CD4-positive, alpha-beta T cell treated with Interleukin-12 subunit alpha and Interleukin-12 subunit beta, for 1 hour (primary cell): ENCODE data around the gene EML4.
"Not testable (repeated sequence)": the region's sequence is repeated elsewhere in the genome, so short reads cannot be mapped to it uniquely, and the experiment has no call there.

Experiments
- DNase-seq: peaks from one replicate; pipeline ENCODE4 v3.0.0-alpha.2; 2020

EML4 gene

DNA sequence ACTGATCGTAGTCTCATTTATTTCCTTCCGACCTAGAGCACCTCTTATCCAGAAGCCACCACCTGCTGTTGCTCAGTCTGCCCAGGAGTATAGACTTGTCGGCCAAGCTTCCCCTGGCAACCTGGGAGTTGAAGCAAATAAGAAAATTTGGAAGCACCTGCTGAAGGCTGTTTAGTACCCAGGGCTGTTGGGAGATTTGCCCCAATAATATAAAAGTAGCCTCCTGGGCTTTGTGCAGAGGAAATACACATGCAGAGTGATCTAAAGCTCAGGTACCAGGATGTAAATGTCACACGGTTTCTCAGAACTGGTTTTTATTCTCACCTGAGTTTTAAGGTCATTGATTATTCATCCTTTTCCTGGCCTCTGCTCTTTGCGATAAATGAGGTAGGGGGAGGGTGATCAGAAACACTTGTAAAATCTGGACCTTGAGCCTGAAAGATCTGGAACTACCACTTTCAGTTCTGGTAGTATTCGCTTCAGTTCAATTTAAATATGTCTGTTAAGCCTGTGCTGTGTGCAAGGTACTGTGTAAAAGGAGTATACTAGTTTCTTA lies 192.7 kb downstream of the EML4 start:
- no peak for DNase-seq

DNA sequence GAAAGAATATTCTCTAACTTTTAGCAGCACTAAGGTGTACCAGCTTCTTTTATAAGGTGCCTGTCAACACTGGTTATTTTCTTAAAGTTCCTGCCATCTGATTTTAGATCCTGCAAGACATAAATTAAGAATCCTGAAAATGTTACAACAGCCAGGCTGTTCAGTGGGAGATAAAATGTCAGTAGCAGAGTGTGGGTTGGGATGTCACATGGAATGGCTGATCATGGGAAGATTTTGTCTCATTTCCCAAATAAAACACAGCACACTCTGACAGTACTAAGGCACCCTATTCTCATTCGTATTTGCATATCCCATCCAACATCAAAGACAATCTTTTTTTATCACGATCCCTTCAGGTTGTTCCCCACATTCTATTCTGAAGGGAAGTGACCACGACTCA lies 194.3 kb downstream of the EML4 start:
- DNase-seq, result no peak

DNA sequence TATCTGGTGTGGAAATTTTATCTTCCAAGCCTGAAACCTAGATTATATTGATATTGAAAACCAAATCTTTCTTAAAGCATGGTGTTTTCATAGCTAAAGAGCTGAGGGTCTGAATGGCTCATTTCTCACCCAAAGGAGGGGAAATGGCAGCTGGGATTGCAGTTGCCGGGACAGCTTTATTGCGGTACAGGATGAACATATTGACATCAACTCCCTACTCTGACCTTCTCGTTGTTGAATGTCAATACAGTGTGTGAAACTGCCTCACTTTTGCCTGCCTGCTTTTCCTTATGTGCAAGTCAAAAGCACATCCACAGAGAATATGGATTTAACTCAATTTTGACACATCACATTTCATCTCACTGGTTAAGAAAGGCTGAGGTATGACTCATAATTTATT lies 195.5 kb downstream of the EML4 start:
- DNase-seq, result no peak

GRCh38 chr2:42366411-42366810 lies 197.3 kb downstream of the EML4 start:
- DNase-seq, result no peak

GRCh38 chr2:42367835-42368234 lies 198.7 kb downstream of the EML4 start:
- no peak for DNase-seq

DNA sequence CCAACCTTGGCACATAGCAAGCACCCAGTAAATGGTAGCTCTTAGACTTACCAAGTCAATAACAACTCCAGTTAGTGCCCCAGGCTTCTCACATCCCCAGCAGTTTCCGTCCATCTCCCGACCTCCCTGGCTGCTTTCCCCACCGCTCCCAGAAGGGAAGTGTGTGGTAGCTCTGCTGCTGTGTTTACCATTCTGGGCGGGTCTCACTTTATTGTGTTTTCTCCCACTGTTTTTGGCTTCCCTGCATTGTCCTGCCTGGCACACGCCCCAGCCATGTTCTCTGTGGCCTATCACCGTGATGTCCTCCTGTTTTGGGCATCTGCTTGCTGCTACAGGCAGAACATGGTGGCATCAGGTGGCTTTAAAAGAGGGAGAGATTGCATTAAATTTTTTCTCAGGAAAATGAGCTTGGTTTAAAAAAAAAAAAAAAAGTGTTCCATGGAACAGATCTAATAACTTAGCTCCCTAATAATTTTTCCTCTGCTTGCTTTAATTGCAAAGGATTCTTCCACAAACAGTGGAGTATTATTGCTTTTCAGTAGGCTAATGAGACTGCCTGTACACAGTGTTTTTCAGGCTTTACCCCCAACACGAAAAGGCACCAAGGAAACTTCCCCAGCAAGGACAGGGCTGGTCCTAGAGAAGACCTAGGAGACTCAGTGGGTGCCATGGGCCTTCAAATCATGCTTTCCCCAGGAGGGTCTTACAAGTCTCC lies 199.8 kb downstream of the EML4 start:
- DNase-seq, result no peak

DNA sequence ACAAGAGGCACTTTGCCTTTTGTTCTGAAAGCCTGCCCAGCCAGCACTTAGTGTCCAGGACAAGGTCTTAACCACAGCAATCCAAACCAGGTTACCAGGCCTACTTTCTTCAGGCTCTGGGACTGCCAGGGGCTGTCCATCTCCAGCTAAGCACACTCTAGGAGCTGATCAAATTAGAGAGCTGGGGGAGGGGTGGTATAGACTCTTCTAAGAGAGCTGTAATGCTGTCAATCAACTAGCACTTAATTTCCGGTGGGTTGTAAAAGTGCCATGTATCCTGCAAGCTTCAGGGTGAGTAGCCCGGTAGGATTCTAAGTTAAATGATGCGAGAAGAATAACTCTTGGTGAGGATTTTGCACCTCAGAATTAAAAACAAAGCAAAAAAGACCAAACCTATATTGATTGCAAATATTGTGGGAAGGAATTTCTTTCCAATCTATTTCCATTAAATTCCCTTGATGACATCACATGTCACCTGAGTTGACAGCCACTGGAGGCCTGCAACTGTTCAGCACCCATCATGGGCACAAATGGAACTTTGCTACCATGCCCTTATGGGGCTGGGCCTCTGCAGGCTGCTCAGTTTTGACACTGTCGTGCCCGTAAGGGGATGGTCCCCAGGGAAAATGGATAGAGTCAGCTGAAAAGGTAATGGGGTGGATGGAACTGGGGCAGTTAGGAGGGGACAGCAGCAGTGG lies 200.5 kb downstream of the EML4 start:
- no peak for DNase-seq

DNA sequence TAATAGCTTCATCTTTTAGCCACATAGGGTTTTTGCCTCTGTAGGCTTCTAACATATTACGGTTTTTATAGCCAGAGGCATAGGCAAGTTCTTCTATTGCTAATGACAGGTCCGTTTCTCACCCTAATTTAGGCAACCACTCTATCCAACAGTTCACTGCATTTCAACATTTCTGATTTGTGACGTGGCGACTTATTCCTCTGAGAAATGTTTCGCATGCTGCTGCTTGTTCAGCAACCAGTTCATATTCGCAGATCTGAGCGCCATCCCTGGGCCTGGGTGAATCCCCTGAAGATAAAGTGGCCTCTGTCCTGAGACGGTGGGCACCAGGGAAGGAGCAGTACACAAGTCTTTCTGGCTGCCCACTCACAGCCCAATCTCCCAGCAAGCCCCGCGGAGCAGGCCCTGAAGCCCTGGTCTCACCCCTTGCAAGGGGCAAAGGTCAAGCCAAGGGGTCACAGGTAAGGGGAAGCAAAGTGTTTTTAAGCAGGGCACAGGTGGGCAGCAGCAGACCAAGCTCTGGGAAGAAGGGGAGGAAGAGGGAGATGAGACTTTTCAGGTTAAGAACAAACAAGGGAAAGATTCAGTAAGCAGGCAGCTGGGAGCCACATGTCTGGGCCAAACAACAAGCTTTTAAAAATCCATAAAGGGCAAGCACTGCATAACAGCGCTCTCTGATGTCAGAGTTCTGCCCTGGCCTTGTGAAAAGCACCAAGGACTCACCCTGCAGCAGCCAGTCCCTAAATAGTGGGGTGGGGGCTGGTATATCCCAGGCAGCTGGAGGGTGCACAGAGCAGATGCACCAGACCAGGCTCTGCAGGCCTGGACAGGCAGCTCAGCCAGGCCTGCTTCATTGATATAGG lies 202.7 kb downstream of the EML4 start:
- no peak for DNase-seq

DNA sequence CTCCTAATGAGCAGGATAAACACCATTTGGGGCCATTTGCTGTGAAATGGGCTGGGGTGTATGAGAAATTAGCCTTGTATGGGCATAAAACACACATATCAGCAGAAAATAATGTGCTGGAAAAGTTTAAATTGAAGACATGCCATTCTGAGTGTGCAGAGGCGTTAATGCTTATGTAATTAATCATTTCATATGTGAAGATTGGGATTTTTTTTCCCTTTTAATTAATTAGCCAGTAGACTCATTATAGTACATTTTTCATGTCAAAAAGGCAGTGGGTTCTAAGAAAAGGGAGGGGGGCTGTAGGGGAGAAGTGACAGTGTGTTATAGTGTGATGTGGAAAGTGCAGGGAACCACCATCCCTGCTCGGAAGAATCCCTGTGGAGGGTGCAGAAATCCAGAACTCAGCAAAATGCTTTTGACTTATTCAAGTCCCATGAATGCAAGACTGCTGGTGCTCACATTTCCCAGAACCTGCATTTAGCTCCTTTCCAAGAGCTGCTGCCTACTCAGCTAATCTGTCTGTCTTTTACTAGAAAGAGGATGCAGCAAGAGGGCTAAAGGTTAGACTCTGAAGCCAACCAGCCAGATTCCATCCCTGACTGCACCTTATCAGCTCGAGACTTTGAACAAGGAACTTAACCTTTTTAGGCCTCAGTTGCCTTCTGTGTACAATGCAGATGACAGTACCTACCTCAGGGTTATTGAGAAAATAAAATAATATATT lies 203.5 kb downstream of the EML4 start:
- no peak for DNase-seq

DNA sequence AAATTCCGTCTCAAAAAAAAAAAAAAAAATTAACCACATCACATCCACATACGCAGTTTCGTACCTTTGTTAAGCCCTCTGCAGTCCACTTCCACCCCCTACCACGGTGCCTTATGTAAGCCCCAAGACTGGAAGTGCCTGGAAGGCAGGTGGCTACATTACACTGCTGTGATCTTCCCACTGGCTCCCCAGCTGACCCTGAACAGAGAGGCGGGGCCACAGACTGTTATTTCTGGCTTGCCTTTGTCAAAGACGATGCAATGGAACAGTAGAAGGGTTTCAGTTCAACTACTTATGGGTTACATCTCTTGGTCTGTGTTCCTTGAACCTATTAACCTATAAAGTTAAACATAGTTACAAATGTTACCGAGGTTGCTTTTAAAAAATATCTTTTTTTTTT lies 207.6 kb downstream of the EML4 start:
- no peak for DNase-seq

DNA sequence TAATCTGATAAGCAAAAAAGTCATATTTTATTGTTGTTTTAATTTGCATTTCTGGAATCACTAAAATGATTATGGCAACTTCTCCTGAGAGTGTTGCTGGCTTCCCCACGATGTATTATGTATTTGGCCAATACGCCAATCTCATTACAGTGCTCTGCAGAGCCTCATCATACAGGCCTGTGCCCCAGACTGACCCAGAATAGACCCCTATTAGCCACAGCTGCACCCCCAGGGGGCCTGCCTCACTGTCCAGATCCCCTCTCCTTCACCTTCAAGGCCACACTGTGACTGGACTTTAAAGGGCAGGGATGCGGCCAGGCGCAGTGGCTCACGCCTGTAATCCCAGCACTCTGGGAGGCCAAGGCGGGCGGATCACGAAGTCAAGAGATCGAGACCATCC lies 209.3 kb downstream of the EML4 start:
- no peak for DNase-seq

DNA sequence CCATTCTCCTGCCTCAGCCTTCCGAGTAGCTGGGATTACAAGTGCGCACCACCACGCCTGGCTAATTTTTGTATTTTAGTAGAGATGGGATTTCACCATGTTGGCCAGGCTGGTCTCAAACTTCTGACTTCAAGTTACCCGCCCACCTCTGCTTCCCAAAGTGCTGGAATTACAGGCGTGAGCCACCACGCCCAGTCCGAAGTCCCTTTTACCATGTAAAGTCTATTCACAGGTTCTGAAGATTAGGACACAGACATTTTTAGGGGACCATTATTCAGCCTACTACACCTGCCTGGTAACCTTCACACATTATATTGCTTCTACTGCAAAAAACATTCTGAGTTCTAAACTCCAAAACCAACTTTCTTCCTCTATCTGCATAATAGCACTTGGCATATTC lies 210.9 kb downstream of the EML4 start:
- DNase-seq, result not testable (repeated sequence)

DNA sequence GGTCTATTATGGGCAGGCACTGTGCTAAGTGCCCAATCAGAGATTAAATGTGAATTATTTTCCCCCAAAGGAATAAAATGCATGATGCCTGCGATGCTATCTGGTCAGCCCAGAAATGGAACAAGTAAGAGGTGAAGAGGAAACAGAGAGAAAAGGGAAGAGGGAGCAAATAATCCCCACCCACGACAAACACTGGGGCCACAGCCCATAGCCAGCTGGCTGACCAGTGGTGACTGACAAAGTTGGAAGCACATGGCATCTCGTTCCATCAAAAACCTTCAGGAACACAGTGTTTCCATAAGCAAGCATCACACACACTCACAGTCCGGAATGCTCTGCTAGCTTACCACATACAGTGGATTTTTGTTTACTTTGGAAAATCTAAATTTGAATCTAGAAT lies 213.0 kb downstream of the EML4 start:
- DNase-seq, result no peak
